IPS DF 19.7 (cell line): ENCODE measurements around the gene AOPEP.

Experiments
- DNase-seq: peaks from one replicate; pipeline ENCODE4 v3.0.0-alpha.2; 2013; ENCODE audit warnings: low read depth, low spot score

AOPEP gene

GRCh38 chr9:94761481-94761880, 35.0 kb downstream of the AOPEP start:
- no peak for DNase-seq

GRCh38 chr9:94767331-94768072, 41.0 kb downstream of the AOPEP start:
- DNase-seq: no peak

GRCh38 chr9:94768766-94769165, 42.3 kb downstream of the AOPEP start:
- no peak for DNase-seq

GRCh38 chr9:94770334-94770733, 43.8 kb downstream of the AOPEP start:
- no peak for DNase-seq

GRCh38 chr9:94771096-94771495, 44.6 kb downstream of the AOPEP start:
- no peak for DNase-seq

GRCh38 chr9:94772144-94772543, 45.6 kb downstream of the AOPEP start:
- no peak for DNase-seq

GRCh38 chr9:94772639-94773303, 46.3 kb downstream of the AOPEP start:
- no peak for DNase-seq

GRCh38 chr9:94773655-94774054, 47.2 kb downstream of the AOPEP start:
- DNase-seq: no peak

- DNase-seq: no peak
Measured at GRCh38 chr9:94778013-94778412, 51.5 kb downstream of the AOPEP start.

- DNase-seq: no peak
Measured at GRCh38 chr9:94779031-94779430, 52.5 kb downstream of the AOPEP start.

GRCh38 chr9:94779693-94780290, 53.3 kb downstream of the AOPEP start:
- no peak for DNase-seq

- DNase-seq: no peak
Measured at GRCh38 chr9:94780516-94780950, 54.0 kb downstream of the AOPEP start.

- DNase-seq: no peak
Measured at GRCh38 chr9:94782355-94783101, 56.0 kb downstream of the AOPEP start.

- peak; percentile 60 for DNase-seq
Measured at GRCh38 chr9:94783102-94783682, 56.7 kb downstream of the AOPEP start.

GRCh38 chr9:94783928-94784327, 57.4 kb downstream of the AOPEP start:
- no peak for DNase-seq

- no peak for DNase-seq
Measured at GRCh38 chr9:94785215-94786169, 59.0 kb downstream of the AOPEP start.

GRCh38 chr9:94786586-94786985, 60.1 kb downstream of the AOPEP start:
- DNase-seq: no peak

GRCh38 chr9:94787266-94787665, 60.8 kb downstream of the AOPEP start:
- DNase-seq: no peak

GRCh38 chr9:94788570-94789105, 62.1 kb downstream of the AOPEP start:
- DNase-seq: no peak

GRCh38 chr9:94791435-94791834, 64.9 kb downstream of the AOPEP start:
- DNase-seq: no peak
